BLaER1 (cell line): ENCODE data around the gene POTEM.
"Not testable (repeated sequence)": the region's sequence is repeated elsewhere in the genome, so short reads cannot be mapped to it uniquely, and the experiment has no call there.

Source experiments
- H3K27ac ChIP-seq: shearing (Covaris generic); formaldehyde crosslinking; 2 replicates; pipeline ENCODE4 v1.8.1; 2022
- H3K27me3 ChIP-seq: shearing (Covaris generic); formaldehyde crosslinking; 2 replicates; pipeline ENCODE4 v1.8.1; 2022
- H3K36me3 ChIP-seq: shearing (Covaris generic); formaldehyde crosslinking; 2 replicates; pipeline ENCODE4 v1.8.1; 2022
- H3K4me1 ChIP-seq: shearing (Covaris generic); formaldehyde crosslinking; 2 replicates; pipeline ENCODE4 v1.8.1; 2022
- H3K4me2 ChIP-seq: shearing (Covaris generic); formaldehyde crosslinking; 2 replicates; pipeline ENCODE4 v1.8.1; 2022
- H3K4me3 ChIP-seq: shearing (Covaris generic); formaldehyde crosslinking; 2 replicates; pipeline ENCODE4 v1.8.1; 2022
- H3K9ac ChIP-seq: shearing (Covaris generic); formaldehyde crosslinking; 2 replicates; pipeline ENCODE4 v1.8.1; 2022
- H3K9me3 ChIP-seq: shearing (Covaris generic); formaldehyde crosslinking; 2 replicates; pipeline ENCODE4 v1.8.1; 2022
- H4K20me1 ChIP-seq: shearing (Covaris generic); formaldehyde crosslinking; 2 replicates; pipeline ENCODE4 v1.8.1; 2022

The POTEM gene

GRCh38 chr14:19011029-19011428 lies 43.8 kb downstream of the POTEM start:
- H3K4me3 ChIP-seq, H3K4me2 ChIP-seq, H3K27me3 ChIP-seq, H3K27ac ChIP-seq, H3K4me1 ChIP-seq, H4K20me1 ChIP-seq, H3K9ac ChIP-seq, H3K9me3 ChIP-seq, H3K36me3 ChIP-seq: not testable (repeated sequence)

GRCh38 chr14:19011703-19012102 lies 44.5 kb downstream of the POTEM start:
- not testable (repeated sequence) for H3K9me3 ChIP-seq, H3K4me2 ChIP-seq

GRCh38 chr14:19015185-19015584 lies 48.0 kb downstream of the POTEM start:
- H3K4me2 ChIP-seq, H3K4me3 ChIP-seq, H3K27me3 ChIP-seq, H4K20me1 ChIP-seq, H3K9me3 ChIP-seq, H3K36me3 ChIP-seq, H3K9ac ChIP-seq, H3K27ac ChIP-seq, H3K4me1 ChIP-seq: not testable (repeated sequence)

More at GRCh38 chr14:19011703-19012102, 44.5 kb downstream of the POTEM start:
- not testable (repeated sequence) for H3K4me1 ChIP-seq, H4K20me1 ChIP-seq, H3K27ac ChIP-seq, H3K36me3 ChIP-seq, H3K9ac ChIP-seq, H3K4me3 ChIP-seq, H3K27me3 ChIP-seq

GRCh38 chr14:19025080-19025589 lies 57.9 kb downstream of the POTEM start:
- H3K9me3 ChIP-seq, H3K27me3 ChIP-seq, H3K4me1 ChIP-seq, H3K4me2 ChIP-seq, H3K4me3 ChIP-seq, H3K36me3 ChIP-seq, H4K20me1 ChIP-seq, H3K27ac ChIP-seq, H3K9ac ChIP-seq: not testable (repeated sequence)

GRCh38 chr14:19026649-19027351 lies 59.6 kb downstream of the POTEM start:
- H3K9ac ChIP-seq, H3K9me3 ChIP-seq, H3K4me3 ChIP-seq, H3K4me1 ChIP-seq, H3K36me3 ChIP-seq, H3K4me2 ChIP-seq, H4K20me1 ChIP-seq, H3K27ac ChIP-seq, H3K27me3 ChIP-seq: not testable (repeated sequence)

GRCh38 chr14:19027895-19028294 lies 60.7 kb downstream of the POTEM start:
- H3K4me2 ChIP-seq, H3K4me1 ChIP-seq, H3K9ac ChIP-seq, H3K27ac ChIP-seq, H3K9me3 ChIP-seq, H3K27me3 ChIP-seq, H3K4me3 ChIP-seq, H3K36me3 ChIP-seq, H4K20me1 ChIP-seq: not testable (repeated sequence)

- not testable (repeated sequence) for H3K9me3 ChIP-seq, H3K9ac ChIP-seq, H3K27ac ChIP-seq, H3K4me3 ChIP-seq, H3K4me2 ChIP-seq, H3K4me1 ChIP-seq, H3K36me3 ChIP-seq, H3K27me3 ChIP-seq, H4K20me1 ChIP-seq
Observed at GRCh38 chr14:19036811-19037382, 69.7 kb downstream of the POTEM start.

- H4K20me1 ChIP-seq, H3K4me3 ChIP-seq, H3K4me2 ChIP-seq, H3K36me3 ChIP-seq, H3K27ac ChIP-seq, H3K9me3 ChIP-seq, H3K27me3 ChIP-seq, H3K9ac ChIP-seq, H3K4me1 ChIP-seq: not testable (repeated sequence)
Observed at GRCh38 chr14:19038060-19038664, 70.9 kb downstream of the POTEM start.

- not testable (repeated sequence) for H3K9me3 ChIP-seq, H3K4me3 ChIP-seq, H4K20me1 ChIP-seq, H3K27me3 ChIP-seq, H3K4me1 ChIP-seq, H3K36me3 ChIP-seq, H3K4me2 ChIP-seq, H3K9ac ChIP-seq, H3K27ac ChIP-seq
Observed at GRCh38 chr14:19038785-19039184, 71.6 kb downstream of the POTEM start.

GRCh38 chr14:19043384-19043783 lies 76.2 kb downstream of the POTEM start:
- H3K27me3 ChIP-seq, H4K20me1 ChIP-seq, H3K27ac ChIP-seq, H3K36me3 ChIP-seq, H3K4me3 ChIP-seq, H3K4me2 ChIP-seq, H3K9me3 ChIP-seq, H3K9ac ChIP-seq, H3K4me1 ChIP-seq: not testable (repeated sequence)
